ENCODE results near the gene PRKCE. TPM values are rescaled to one million over a fixed set of nuclear protein-coding genes. Genes with fewer than 3 reads are reported as not detected.

Gene PRKCE
- total RNA-seq, 2 experiments from 2014 or later = 7.0 to 7.3 TPM

- ChIA-PET POLR2A (no interaction called here), CTCF (no interaction called here)
Observed at GRCh38 chr2:45739796-45740485, 88.5 kb downstream of the PRKCE start.

GRCh38 chr2:45741161-45741850 is 89.8 kb downstream of the PRKCE start:
- ChIA-PET CTCF (interaction anchor here (1.6 kb wide), 1 partner anchor 37 kb away, joined by 3 read pairs; no protein-coding TSS in a partner anchor), POLR2A (no interaction called here)

GRCh38 chr2:45743531-45744396 is 92.3 kb downstream of the PRKCE start:
- POLR2A ChIA-PET = no interaction called here
- CTCF ChIA-PET = no interaction called here

- ChIA-PET POLR2A (no interaction called here), CTCF (no interaction called here)
Observed at GRCh38 chr2:45745231-45745630, 93.8 kb downstream of the PRKCE start.

- ChIA-PET POLR2A (no interaction called here), CTCF (no interaction called here)
Observed at GRCh38 chr2:45746888-45747287, 95.4 kb downstream of the PRKCE start.

GRCh38 chr2:45747363-45747762 is 95.9 kb downstream of the PRKCE start:
- ChIA-PET CTCF (no interaction called here), POLR2A (no interaction called here)

- POLR2A ChIA-PET = no interaction called here
Observed at GRCh38 chr2:45748239-45748638, 96.8 kb downstream of the PRKCE start.

GRCh38 chr2:45750001-45750400 is 98.5 kb downstream of the PRKCE start:
- ChIA-PET POLR2A (no interaction called here), CTCF (no interaction called here)

More at GRCh38 chr2:45748239-45748638, 96.8 kb downstream of the PRKCE start:
- CTCF ChIA-PET = no interaction called here

- ChIA-PET POLR2A (no interaction called here), CTCF (no interaction called here)
Observed at GRCh38 chr2:45750484-45750883, 99.0 kb downstream of the PRKCE start.

- ChIA-PET CTCF (no interaction called here), POLR2A (no interaction called here)
Observed at GRCh38 chr2:45753381-45753780, 101.9 kb downstream of the PRKCE start.

GRCh38 chr2:45754131-45755010 is 102.9 kb downstream of the PRKCE start:
- CTCF ChIA-PET = no interaction called here
- POLR2A ChIA-PET = no interaction called here

GRCh38 chr2:45755585-45756335 is 104.3 kb downstream of the PRKCE start:
- POLR2A ChIA-PET = no interaction called here
- CTCF ChIA-PET = interaction anchor here (0.6 kb wide), 1 partner anchor 1127 kb away, joined by 5 read pairs; no protein-coding TSS in a partner anchor

- CTCF ChIA-PET = no interaction called here
- POLR2A ChIA-PET = no interaction called here
Observed at GRCh38 chr2:45758018-45758417, 106.5 kb downstream of the PRKCE start.

- CTCF ChIA-PET = no interaction called here
- POLR2A ChIA-PET = no interaction called here
Observed at GRCh38 chr2:45759310-45759851, 107.9 kb downstream of the PRKCE start.

GRCh38 chr2:45761635-45762034 is 110.2 kb downstream of the PRKCE start:
- CTCF ChIA-PET = interaction anchor here (1.1 to 2.1 kb wide), 2 partner anchors 17 to 35 kb away, joined by 4 to 7 read pairs; no protein-coding TSS in a partner anchor
- POLR2A ChIA-PET = no interaction called here

- ChIA-PET CTCF (interaction anchor here (2.1 kb wide), 1 partner anchor 15 kb away, joined by 7 read pairs; no protein-coding TSS in a partner anchor), POLR2A (no interaction called here)
Observed at GRCh38 chr2:45763255-45763654, 111.8 kb downstream of the PRKCE start.

GRCh38 chr2:45763797-45764196 is 112.3 kb downstream of the PRKCE start:
- ChIA-PET POLR2A (no interaction called here), CTCF (interaction anchor here (0.6 kb wide), 1 partner anchor 15 kb away, joined by 3 read pairs; no protein-coding TSS in a partner anchor)

GRCh38 chr2:45765007-45765727 is 113.7 kb downstream of the PRKCE start:
- ChIA-PET CTCF (no interaction called here), POLR2A (no interaction called here)
